Ecto neural progenitor cell (in vitro differentiated cells): ENCODE measurements around the gene FBXL16.
"Not testable (repeated sequence)": the region's sequence is repeated elsewhere in the genome, so short reads cannot be mapped to it uniquely, and the experiment has no call there.

ENCODE experiments used
- DNase-seq: peaks from one replicate; pipeline ENCODE4 v3.0.0-alpha.2; 2018; ENCODE audit warnings: low spot score

FBXL16 gene, protein sequence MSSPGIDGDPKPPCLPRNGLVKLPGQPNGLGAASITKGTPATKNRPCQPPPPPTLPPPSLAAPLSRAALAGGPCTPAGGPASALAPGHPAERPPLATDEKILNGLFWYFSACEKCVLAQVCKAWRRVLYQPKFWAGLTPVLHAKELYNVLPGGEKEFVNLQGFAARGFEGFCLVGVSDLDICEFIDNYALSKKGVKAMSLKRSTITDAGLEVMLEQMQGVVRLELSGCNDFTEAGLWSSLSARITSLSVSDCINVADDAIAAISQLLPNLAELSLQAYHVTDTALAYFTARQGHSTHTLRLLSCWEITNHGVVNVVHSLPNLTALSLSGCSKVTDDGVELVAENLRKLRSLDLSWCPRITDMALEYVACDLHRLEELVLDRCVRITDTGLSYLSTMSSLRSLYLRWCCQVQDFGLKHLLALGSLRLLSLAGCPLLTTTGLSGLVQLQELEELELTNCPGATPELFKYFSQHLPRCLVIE

DNA sequence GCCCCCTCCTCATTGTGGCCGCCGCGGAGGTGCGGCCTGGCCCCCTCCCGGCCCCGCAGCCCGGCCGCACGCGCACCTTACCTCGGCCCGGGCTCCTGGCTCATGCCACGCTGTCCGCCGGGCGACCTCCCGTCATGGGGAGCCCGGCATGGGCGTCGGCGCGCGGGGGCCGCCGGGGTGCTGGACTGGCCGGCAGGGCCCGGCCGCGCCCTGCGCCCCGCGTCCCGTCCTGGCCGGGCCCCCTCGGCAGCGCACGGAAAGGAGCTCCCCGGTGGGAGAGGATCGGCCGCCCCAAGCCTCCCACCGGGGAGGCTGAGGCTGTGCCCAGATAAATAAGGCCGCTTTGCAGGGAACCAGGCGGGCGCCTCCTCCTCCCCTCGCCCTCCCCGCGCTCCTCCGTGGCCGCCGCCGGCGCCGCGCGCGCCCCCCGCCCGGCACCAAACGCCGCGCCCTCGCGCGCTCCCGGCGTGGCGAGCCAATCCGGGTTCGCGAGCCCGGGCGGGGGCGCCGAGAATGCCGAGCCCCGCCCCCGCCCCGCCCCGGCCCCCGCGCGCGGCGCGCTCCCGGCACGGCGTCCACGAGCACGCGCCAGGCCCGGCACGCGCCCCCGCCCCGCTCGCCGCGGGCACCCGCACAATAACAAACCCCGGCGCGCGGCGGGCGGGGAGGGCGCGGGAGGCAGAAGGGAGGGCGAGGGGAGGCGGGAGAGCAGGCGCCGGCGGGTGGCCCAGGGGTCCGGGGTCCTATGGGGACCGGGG, at the start of gene FBXL16:
TSS of gene FBXL16 (minus strand) at position 371 of the 758 bp plus-strand sequence. CDS start 8,396 bp downstream, outside the sequence.
- DNase-seq: no peak

DNA sequence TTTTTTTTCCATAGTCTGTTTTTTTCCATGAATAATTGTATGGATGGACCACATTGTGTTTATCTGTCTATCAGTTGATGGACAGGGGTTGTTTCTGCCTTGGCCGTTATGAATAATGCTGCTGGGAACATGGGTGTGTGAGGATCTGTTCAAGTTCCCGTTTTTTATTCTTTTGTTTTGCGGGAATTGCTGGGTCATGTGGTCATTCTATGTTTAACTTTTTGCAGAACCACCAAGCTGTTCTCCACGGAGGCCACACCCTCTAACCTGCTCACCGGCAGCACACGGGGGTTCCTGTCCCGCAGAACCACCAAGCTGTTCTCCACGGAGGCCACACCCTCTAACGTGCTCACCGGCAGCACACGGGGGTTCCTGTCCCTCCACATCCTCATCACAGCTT, 49.1 kb upstream of the FBXL16 start:
- no peak for DNase-seq

DNA sequence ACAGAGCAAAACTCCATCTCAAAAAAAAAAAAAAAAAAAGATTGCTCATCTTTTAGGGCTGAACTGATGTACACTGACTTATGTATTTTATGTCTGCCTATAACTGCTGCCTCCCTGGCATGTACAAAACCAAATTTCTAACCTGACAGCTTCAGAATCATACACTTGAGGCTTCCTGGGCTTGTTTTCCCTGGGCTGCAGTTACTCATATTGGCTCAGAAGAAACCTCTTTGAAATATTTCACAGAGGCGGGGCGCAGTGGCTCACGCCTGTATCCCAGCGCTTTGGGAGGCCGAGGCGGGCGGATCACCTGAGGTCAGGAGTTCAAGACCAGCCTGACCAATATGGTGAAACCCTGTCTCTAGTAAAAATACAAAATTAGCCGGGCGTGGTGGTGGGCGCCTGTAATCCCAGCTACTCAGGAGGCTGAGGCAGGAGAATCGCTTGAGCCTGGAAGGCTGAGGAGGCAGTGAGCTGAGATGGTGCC, 48.6 kb upstream of the FBXL16 start:
- DNase-seq: not testable (repeated sequence)

DNA sequence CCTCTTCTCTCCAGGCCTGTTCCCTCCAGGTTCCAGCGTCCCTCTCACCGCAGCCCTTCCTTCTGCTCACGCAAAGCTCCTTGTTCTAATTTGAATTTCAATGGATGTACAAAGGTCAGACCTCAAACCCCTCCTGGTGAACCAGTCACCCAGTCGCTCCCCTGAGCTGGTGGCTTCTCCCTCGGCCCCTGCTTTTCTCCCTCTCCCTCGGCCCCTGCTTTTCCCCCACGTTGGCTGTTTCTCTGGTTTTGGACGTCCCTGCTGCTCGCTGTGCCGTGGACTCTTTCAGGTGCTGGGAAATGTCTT, 46.4 kb upstream of the FBXL16 start:
- DNase-seq: no peak

DNA sequence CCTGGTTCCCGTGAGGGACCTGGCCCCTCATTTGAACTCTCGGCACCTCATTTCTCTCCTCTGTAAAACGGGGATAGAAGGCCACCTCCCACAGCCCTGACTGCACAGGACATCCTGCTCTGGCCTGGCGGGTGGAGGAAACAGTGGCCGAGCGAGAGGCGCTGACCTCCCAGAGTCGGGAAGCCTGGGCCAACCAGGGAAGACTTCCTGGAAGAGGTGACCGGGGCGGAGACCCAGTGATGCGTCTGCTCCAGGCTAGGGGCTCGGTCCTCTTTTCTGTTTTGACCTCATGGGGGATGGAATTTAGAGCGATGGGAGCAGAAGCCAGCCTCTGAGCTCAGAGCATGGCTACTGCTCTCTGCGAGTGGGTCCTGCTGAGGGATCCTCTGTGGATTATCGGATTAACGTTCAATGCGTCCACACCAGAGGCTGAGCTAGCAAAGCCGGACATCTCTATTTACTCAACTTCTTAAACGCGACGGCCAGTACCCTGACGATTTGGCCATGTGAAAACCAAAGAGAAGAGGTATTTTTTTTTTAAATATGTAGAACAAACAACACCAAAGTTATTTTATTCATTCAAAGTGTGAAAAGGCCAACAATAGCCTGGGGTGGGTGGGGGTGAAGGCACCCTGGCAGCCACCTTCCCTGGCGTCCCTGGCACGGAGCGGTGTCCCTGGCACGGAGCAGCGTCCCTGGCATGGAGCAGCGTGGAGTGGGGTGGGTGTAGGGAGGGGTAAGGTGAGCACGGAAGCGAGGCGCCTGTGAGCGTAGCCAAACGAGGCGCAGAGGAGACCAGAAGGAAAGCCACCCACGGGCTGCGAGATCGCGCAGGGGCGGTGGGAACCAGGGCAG, 45.8 kb upstream of the FBXL16 start:
- no peak for DNase-seq

DNA sequence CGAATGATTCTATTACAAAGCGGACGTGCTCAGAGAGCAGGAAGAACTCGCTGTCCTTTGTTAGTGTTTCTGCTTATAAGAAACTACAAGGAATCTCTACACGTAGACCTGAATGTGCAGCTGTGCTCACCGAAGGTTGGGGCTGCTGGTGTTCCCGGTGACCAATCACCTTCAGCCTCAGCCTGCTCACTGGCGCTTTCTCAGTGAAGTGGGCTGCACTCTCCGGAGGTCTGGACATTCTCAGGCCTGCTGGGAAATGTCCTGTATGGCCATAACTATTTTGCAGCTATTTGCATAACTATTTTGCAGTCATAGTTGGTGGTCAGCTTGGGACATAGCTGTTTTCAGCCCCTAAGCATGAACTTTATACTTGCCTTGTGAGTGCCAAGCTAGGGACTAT, 44.9 kb upstream of the FBXL16 start:
- DNase-seq: no peak

DNA sequence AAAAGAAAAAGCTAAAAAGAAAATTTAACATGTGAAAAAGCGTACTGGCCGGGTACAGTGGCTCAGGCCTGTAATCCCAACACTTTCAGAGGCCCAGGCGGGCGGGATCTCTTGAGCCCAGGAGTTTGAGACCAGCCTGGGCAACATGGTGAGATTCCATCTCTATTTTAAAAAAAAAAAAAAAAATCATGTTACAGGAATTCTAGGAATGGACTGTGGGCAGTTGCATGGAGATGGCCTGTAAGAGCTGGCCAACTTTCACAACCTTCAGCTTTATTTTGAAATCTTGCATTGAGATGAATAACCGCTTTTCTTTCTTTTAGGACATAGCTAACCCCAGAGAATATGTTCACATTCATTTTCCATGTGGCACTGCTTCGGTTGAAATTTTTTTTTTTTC, 43.4 kb upstream of the FBXL16 start:
- DNase-seq: no peak

DNA sequence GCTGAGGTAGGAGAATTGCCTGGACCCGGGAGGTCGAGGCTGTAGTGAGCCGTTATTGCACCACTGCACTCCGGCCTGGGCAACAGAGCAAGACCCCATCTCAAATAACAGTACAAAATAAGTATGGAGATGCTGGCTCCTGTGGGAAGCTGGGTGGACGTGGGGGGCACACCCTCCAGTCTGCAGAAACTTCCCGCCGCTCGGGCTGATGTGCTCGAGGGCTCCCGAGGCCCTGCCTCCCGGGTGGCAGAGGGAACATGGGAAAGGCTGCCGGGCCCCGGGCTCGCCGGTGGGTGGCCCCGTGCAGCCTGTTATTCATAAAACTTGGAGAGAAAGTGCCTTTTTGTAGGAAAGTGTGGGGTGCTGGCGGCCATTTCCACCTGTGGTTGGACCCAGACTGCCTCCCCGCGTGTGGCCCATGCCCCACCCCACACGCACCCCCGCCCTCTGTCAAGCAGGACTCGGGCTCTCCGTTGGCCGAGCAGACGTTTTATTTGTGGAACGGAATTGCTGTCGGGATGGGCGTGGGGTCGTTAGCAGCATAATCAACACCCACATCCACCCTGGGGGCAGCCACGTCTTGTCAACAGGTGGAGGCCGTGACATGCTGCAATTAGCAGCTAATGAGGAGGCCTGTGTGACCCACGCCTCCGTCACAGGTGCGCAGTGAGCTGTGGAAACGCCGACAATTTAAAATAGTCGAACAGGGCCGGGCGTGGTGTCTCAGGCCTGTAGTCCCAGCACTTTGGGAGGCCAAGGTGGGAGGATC, 42.6 kb upstream of the FBXL16 start:
- DNase-seq: no peak

DNA sequence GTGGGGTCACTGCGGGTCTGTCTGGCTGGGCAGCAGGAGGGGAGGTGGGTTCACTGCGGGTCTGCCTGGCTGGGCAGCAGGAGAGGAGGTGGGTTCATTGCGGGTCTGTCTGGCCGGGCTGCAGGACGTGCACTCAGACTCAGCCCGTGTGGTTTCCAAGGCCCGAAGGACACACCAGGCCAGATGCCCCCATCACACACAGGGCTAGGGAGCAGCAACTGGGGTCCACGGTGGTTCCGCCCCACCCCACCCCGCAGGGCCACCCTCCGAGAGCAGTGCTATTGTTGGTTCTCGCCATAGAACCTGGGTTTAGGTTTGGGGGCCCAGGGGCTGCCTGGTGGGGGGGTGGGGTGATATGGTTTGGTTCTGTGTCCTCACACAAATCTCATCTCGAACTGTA, 41.0 kb upstream of the FBXL16 start:
- DNase-seq: no peak

DNA sequence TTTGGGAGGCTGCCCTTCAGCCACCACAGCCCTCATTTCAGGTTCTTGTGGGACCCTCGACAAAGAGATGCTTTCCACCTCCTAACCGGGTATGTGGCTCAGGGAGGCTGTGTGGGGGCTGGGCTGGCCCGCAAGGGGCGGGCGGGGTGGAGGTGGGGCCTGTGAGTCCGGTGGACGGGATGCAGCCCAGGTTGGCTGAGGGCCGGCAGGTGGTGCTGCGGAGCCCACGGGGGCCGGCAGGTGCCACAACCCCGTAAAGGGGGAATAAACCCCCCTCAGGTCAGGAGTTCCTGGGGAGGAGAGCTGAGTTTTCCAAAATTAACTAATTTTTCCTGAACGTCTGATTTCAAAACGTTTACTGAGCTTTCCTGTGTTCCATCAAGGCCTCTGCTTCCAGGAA, 40.1 kb upstream of the FBXL16 start:
- DNase-seq: peak; percentile 81

DNA sequence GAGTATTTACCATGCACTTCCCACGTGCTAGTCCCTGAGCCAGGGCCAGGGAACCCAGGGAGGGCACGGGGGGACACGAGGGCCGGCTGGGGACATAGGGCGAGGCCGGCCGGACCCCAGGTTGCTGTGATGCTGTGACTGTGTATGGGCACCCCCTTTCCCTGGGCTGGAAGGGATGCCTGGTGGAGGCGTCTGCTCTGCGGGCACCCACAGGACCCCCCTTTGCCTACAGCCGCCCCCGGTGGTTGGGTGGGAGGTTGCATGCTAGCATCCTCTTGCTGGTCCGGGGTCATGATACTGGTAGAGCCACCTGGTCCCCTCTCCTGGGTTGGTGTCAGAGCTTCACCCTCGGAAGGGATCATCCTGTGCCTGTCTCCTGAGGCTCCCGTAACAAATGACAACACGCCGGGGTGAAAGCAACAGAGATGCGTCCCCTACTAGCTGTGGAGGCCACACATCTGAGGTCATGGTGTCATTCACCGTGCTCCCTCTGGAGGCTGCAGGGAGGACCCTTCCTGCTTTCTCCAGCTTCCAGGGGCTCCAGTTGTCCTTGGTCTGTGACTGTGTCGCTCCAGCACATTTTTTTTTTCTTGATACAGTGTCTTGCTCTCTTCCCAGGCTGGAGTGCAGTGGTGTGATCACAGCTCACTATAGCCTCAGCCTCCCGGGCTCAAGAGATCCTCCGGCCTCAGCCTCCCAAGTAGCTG, 38.3 kb upstream of the FBXL16 start:
- no peak for DNase-seq

DNA sequence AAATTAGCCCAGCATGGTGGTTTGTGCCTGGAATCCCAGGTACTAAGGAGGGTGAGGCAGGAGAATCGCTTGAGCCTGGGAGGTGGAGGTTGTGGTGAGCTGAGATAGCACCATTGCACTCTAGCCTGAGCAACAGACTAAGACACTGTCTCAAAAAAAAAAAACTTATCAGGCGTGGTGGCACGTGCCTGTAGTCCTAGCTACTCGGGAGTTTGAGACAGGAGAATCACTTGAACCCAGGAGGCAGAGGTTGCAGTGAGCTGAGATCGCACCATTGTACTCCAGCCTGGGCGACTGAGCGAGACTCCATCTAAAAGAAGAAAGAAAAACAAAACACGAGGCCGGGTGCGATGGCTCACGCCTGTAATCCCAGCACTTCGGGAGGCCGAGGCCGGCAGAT, 37.3 kb upstream of the FBXL16 start:
- not testable (repeated sequence) for DNase-seq

DNA sequence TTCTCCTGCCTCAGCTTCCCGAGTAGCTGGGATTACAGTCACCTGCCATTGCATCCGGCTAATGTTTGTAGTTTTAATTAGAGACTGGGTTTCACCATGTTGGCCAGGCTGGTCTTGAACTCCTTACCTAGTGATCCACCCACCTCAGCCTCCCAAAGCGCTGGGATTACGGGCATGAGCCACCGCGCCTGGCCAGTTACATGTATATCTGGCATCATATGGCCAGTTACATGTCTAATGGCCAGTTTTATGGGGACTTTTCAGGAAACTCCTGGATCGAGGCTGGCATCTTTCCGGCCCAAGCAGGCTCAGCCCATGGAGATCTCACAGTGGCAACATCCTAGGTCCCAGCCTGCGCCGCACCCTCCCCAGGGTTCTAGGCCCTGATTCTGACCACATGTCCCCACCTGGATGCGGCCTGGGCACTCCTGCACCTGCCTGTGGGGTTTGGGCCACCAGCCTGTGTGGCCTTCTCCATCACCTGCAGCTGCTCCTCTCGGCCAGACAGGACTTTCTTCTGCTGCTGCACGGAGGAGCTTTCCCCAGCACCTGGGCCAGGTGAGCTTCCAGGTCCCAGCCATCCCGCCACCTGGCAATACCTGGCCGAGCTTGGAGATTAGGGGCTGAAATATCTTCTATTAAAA, 36.5 kb upstream of the FBXL16 start:
- no peak for DNase-seq

DNA sequence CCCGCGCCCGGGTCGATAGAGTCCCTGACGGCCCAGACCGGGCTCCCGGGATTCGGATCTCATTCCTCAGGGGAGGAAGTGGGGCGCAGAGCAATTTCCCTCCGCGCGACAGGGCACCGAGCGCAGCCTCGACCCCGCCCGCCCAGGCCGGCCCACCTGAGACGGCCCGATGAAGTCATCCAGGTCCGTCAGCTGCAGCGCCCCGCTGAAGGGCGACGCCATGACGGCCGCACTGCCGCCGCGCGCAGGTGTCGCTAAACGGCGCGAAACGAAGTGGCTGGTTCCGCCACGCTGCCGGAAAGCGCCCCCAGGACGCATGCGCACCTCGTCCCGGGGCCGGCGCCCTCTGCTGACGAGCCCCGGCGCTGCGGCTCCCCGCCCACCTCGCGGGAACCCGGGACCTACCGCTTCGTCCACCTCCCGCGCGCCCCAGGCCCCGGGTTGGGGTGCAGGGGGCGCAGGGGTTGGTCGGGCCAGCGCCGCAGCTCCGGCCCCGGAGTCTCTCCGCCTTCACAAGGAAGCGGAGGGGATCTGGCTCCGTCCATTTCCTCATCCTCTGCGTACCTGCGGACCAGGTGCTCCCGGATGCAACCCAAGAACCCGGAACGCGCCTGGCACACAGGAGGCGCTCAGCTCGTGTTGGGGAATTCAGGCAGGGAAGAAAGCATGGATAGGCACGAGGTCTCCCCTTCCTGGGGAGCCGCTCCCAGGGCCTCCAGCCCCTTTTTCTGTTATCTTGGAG, 35.3 kb upstream of the FBXL16 start, which contains the start of gene CIAO3:
TSS of gene CIAO3 (minus strand) at position 234 of the 742 bp plus-strand sequence. CDS start at position 222, 12 bp downstream.
- peak; percentile 96 for DNase-seq

DNA sequence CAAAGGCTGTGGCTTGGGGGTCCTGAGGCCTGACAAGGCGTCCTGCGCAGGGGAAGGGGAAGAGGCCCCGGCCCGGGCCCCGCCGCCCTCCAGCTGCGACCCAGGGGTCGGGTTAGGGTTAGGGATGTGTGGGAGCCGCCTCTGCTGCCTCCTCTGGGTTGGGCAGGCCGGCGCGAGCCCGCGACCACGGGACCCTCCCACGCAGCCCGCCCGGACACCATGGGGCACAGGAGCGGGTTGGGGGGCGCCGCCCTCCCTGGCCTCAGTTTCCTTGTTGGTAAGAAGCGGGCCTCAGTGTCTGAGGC, 34.8 kb upstream of the FBXL16 start:
- no peak for DNase-seq

DNA sequence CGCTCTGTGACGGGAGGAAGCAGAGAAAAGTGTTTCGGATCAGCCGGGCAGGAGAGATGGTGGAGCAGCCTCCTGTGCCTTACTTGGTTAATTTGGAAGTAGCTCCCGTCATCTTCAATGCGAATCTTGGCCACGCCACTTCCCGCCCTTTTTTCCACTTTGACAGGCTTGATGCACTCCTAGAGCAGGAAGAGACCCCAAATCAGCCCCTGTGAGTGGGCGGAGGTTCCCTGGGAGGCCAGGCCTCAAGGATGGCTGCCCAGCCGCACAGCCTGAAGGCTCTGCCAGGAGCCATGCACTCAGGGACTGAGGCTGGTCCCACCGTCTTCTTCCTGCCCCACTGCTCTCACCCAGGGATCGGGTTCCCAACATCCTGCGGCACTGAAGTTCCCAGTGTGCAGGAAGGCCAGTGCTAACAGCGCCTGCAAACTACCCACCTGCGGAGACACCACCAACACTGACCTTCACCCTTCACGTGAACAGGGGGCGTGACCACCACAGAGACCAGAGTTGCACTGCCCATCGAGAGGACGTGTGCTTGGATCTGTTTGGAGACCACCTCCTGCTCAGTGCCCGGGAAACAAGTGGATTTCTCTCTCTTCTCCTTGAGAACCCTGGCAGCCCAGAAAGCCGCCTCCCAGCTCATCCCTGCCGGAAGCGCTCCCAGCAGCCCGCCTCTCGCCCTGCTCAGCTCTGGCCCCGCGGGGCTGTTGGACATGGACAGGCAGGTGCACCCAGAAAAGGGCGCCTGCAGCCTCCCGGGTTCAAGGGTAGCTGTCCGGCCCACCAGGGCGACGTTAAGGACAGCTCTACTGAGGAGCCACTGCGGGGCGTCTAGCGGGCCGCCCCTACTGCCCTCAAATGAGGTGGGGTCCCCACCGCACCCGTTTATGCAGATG, 34.2 kb upstream of the FBXL16 start:
- DNase-seq: no peak

DNA sequence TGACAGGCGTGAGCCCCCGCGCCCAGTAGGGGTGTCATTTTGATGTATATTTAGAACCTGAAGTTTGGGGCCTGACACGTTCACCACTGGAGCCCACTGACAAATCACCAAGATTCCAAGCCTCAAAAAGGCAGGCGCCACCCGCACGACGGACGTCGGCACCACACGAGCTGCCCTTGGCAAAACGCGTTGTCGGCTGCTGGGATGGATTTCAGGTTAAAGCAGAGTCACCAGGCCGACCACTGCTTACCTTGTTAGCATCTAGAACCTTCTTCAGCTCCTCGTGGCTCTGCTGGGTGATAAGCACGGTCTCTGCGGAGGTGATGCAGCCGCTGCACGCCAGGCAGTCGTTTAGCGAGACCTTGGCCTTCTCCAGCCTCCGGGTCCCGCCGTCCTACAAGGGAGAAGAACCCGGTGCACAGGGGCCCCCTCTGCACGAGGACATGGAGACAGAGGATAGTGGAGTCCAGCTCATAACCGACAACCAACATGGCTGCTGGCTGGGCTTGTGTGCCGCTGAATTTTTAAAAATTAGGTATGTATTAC, 31.4 kb upstream of the FBXL16 start:
- DNase-seq: no peak

DNA sequence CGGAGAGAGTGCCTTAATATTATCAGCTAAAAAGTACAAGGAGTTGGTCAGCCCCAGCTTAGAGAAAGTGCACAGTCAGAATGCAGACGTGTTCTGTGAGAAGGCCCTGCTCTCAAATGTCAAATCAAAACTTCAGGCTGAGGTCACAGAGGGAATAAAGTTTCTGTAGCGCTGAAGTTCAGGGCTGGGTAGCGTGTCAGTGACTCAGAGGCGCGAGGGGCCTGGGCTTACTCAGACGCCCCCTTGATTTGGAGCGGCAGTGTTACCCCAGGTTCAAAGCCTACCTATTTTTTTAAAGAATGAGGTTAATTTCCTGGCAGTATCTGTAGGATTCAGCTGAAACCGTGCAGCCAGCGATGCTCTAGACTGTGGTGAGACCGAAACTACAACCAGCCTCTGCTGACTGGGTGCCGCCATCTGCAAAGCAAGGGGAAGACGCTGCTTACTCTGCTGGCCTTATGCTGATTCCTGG, 30.4 kb upstream of the FBXL16 start:
- no peak for DNase-seq
